NCI-H2081 treated with DMSO at 0.1 percent for 48 hours (cell line): ENCODE results near the gene KCND3.

Experiments
- DNase-seq: peaks from one replicate; lab custom pipeline; 2025; lab: John Stamatoyannopoulos, UW

The KCND3 gene

GRCh38 chr1:111958075-111958474 lies 31.4 kb downstream of the KCND3 start:
- no peak for DNase-seq

GRCh38 chr1:111956155-111956771 lies 33.2 kb downstream of the KCND3 start:
- DNase-seq, result no peak

GRCh38 chr1:111955755-111956154 lies 33.7 kb downstream of the KCND3 start:
- no peak for DNase-seq

GRCh38 chr1:111953797-111954196 lies 35.7 kb downstream of the KCND3 start:
- DNase-seq, result no peak

- DNase-seq, result no peak
Measured at GRCh38 chr1:111952125-111952657, 37.3 kb downstream of the KCND3 start.

- no peak for DNase-seq
Measured at GRCh38 chr1:111948209-111949171, 41.0 kb downstream of the KCND3 start.

- DNase-seq, result no peak
Measured at GRCh38 chr1:111943846-111944749, 45.4 kb downstream of the KCND3 start.

GRCh38 chr1:111943066-111943465 lies 46.4 kb downstream of the KCND3 start:
- DNase-seq, result no peak

- no peak for DNase-seq
Measured at GRCh38 chr1:111938536-111938935, 50.9 kb downstream of the KCND3 start.

- no peak for DNase-seq
Measured at GRCh38 chr1:111938123-111938522, 51.3 kb downstream of the KCND3 start.

- DNase-seq, result no peak
Measured at GRCh38 chr1:111937147-111937725, 52.2 kb downstream of the KCND3 start.

- DNase-seq, result no peak
Measured at GRCh38 chr1:111934106-111934852, 55.2 kb downstream of the KCND3 start.

- DNase-seq, result no peak
Measured at GRCh38 chr1:111930356-111930755, 59.1 kb downstream of the KCND3 start.

GRCh38 chr1:111928531-111928930 lies 60.9 kb downstream of the KCND3 start:
- no peak for DNase-seq

- DNase-seq, result no peak
Measured at GRCh38 chr1:111927652-111928051, 61.8 kb downstream of the KCND3 start.

GRCh38 chr1:111924786-111925185 lies 64.7 kb downstream of the KCND3 start:
- DNase-seq, result no peak

- no peak for DNase-seq
Measured at GRCh38 chr1:111923766-111924165, 65.7 kb downstream of the KCND3 start.

- no peak for DNase-seq
Measured at GRCh38 chr1:111921948-111922347, 67.5 kb downstream of the KCND3 start.

GRCh38 chr1:111920221-111921024 lies 69.0 kb downstream of the KCND3 start:
- DNase-seq, result peak; percentile 31
